ENCODE results near the gene MTHFR. TPM values are rescaled to one million over a fixed set of nuclear protein-coding genes. Genes with fewer than 3 reads are reported as not detected.

The MTHFR gene
- total RNA-seq, 2 donors from 2014 or later: 25.7 to 30.4 TPM

GRCh38 chr1:11774753-11775152, 31.0 kb downstream of the MTHFR start:
- Mint-ChIP-seq H3K27me3 (no peaks in the 10 kb centered on the region), H3K4me1 (ENCODE audit: low read depth in 2 of 2) (no peaks in the 10 kb centered on the region), H3K9me3 (no peaks in the 10 kb centered on the region), H3K36me3 (no peaks in the 10 kb centered on the region), H3K27ac (no peak overlapping the region), H3K4me3 (no peak overlapping the region)
- no peak for DNase-seq (ENCODE audit: low spot score)
- no peak for ATAC-seq

- H3K4me1 Mint-ChIP-seq (ENCODE audit: low read depth in 2 of 2): no peaks in the 10 kb centered on the region
- no peaks in the 10 kb centered on the region for H3K9me3 Mint-ChIP-seq
- no peaks in the 10 kb centered on the region for H3K27me3 Mint-ChIP-seq
- DNase-seq (ENCODE audit: low spot score) (no peak), ATAC-seq (no peak)
- H3K36me3 Mint-ChIP-seq: no peaks in the 10 kb centered on the region
- no peak overlapping the region for H3K27ac Mint-ChIP-seq
- no peak overlapping the region for H3K4me3 Mint-ChIP-seq
Measured at GRCh38 chr1:11772458-11772857, 33.3 kb downstream of the MTHFR start.

- ATAC-seq (no peak), DNase-seq (ENCODE audit: low spot score) (no peak)
- Mint-ChIP-seq H3K27ac (no peak overlapping the region), H3K9me3 (no peaks in the 10 kb centered on the region), H3K4me1 (ENCODE audit: low read depth in 2 of 2) (no peaks in the 10 kb centered on the region), H3K36me3 (no peaks in the 10 kb centered on the region), H3K4me3 (no peak overlapping the region), H3K27me3 (no peaks in the 10 kb centered on the region)
Measured at GRCh38 chr1:11771481-11772043, 34.2 kb downstream of the MTHFR start.

- Mint-ChIP-seq H3K9me3 (no peaks in the 10 kb centered on the region), H3K27me3 (no peaks in the 10 kb centered on the region), H3K4me3 (no peak overlapping the region), H3K27ac (no peak overlapping the region), H3K36me3 (no peaks in the 10 kb centered on the region), H3K4me1 (ENCODE audit: low read depth in 2 of 2) (no peaks in the 10 kb centered on the region)
- ATAC-seq: no peak
- DNase-seq (ENCODE audit: low spot score): no peak
Measured at GRCh38 chr1:11770011-11770410, 35.8 kb downstream of the MTHFR start.

- no peak overlapping the region for H3K4me3 Mint-ChIP-seq
- no peak overlapping the region for H3K27ac Mint-ChIP-seq
- H3K27me3 Mint-ChIP-seq: no peaks in the 10 kb centered on the region
- H3K9me3 Mint-ChIP-seq: no peaks in the 10 kb centered on the region
- H3K4me1 Mint-ChIP-seq (ENCODE audit: low read depth in 2 of 2): no peaks in the 10 kb centered on the region
- ATAC-seq: no peak
- DNase-seq (ENCODE audit: low spot score): no peak
- no peaks in the 10 kb centered on the region for H3K36me3 Mint-ChIP-seq
Measured at GRCh38 chr1:11769274-11769673, 36.5 kb downstream of the MTHFR start.

GRCh38 chr1:11768821-11769220, 36.9 kb downstream of the MTHFR start:
- H3K9me3 Mint-ChIP-seq: no peaks in the 10 kb centered on the region
- no peaks in the 10 kb centered on the region for H3K27me3 Mint-ChIP-seq
- no peak for DNase-seq (ENCODE audit: low spot score)

GRCh38 chr1:11767922-11768704, 37.7 kb downstream of the MTHFR start:
- no peaks in the 10 kb centered on the region for H3K36me3 Mint-ChIP-seq
- DNase-seq (ENCODE audit: low spot score) (no peak), ATAC-seq (no peak)
- H3K4me1 Mint-ChIP-seq (ENCODE audit: low read depth in 2 of 2): peaks cover 0 to 4% of the 10 kb centered on the region in 2 donors
- peaks cover 0 to 3% of the 10 kb centered on the region in 2 donors for H3K27me3 Mint-ChIP-seq
- no peak overlapping the region for H3K4me3 Mint-ChIP-seq
- no peak overlapping the region for H3K27ac Mint-ChIP-seq
- H3K9me3 Mint-ChIP-seq: no peaks in the 10 kb centered on the region

More at GRCh38 chr1:11768821-11769220, 36.9 kb downstream of the MTHFR start:
- H3K4me1 Mint-ChIP-seq (ENCODE audit: low read depth in 2 of 2): no peaks in the 10 kb centered on the region
- no peaks in the 10 kb centered on the region for H3K36me3 Mint-ChIP-seq
- H3K4me3 Mint-ChIP-seq: no peak overlapping the region
- no peak overlapping the region for H3K27ac Mint-ChIP-seq
- ATAC-seq: no peak

- DNase-seq (ENCODE audit: low spot score): no peak
- Mint-ChIP-seq H3K27me3 (peaks cover 8% of the 10 kb centered on the region in 2 donors), H3K27ac (no peak overlapping the region), H3K36me3 (no peaks in the 10 kb centered on the region), H3K4me3 (no peak overlapping the region), H3K9me3 (no peaks in the 10 kb centered on the region), H3K4me1 (ENCODE audit: low read depth in 2 of 2) (peaks cover 3 to 4% of the 10 kb centered on the region in 2 donors)
- ATAC-seq: peak in 1 of 2 donors; percentile 8
Measured at GRCh38 chr1:11766429-11766776, 39.4 kb downstream of the MTHFR start.

GRCh38 chr1:11765661-11766428, 39.9 kb downstream of the MTHFR start:
- no peak overlapping the region for H3K27ac Mint-ChIP-seq
- peaks cover 4 to 7% of the 10 kb centered on the region in 2 donors for H3K4me1 Mint-ChIP-seq (ENCODE audit: low read depth in 2 of 2)
- ATAC-seq (no peak), DNase-seq (ENCODE audit: low spot score) (no peak)
- H3K4me3 Mint-ChIP-seq: no peak overlapping the region
- H3K27me3 Mint-ChIP-seq: peaks cover 10 to 13% of the 10 kb centered on the region in 2 donors
- H3K9me3 Mint-ChIP-seq: no peaks in the 10 kb centered on the region
- no peaks in the 10 kb centered on the region for H3K36me3 Mint-ChIP-seq

GRCh38 chr1:11764519-11764918, 41.2 kb downstream of the MTHFR start:
- H3K9me3 Mint-ChIP-seq: no peaks in the 10 kb centered on the region
- peaks cover 13 to 15% of the 10 kb centered on the region in 2 donors for H3K27me3 Mint-ChIP-seq
- DNase-seq (ENCODE audit: low spot score) (no peak), ATAC-seq (no peak)
- H3K27ac Mint-ChIP-seq: no peak overlapping the region
- H3K4me3 Mint-ChIP-seq: no peak overlapping the region
- H3K36me3 Mint-ChIP-seq: no peaks in the 10 kb centered on the region
- peaks cover 4 to 7% of the 10 kb centered on the region in 2 donors for H3K4me1 Mint-ChIP-seq (ENCODE audit: low read depth in 2 of 2)

GRCh38 chr1:11764115-11764514, 41.6 kb downstream of the MTHFR start:
- H3K9me3 Mint-ChIP-seq: no peaks in the 10 kb centered on the region
- no peak overlapping the region for H3K4me3 Mint-ChIP-seq
- H3K36me3 Mint-ChIP-seq: no peaks in the 10 kb centered on the region
- no peak overlapping the region for H3K27ac Mint-ChIP-seq
- peaks cover 13 to 15% of the 10 kb centered on the region in 2 donors for H3K27me3 Mint-ChIP-seq
- H3K4me1 Mint-ChIP-seq (ENCODE audit: low read depth in 2 of 2): peaks cover 4 to 7% of the 10 kb centered on the region in 2 donors
- DNase-seq (ENCODE audit: low spot score) (no peak), ATAC-seq (no peak)

- peak within 1 kb of the TSS in 1 of 2 donors; percentile 68 for H3K27ac Mint-ChIP-seq
- peak; percentile 68 to 82 for ATAC-seq
Measured at GRCh38 chr1:11761988-11762406, 43.8 kb downstream of the MTHFR start, which contains the start of gene C1orf167. TSS of gene C1orf167 (plus strand) at chr1:11762193. CDS start at chr1:11764401, 2,208 bp downstream.

GRCh38 chr1:11761285-11761684, 44.5 kb downstream of the MTHFR start:
- no peak overlapping the region for H3K4me3 Mint-ChIP-seq
- peaks cover 4 to 7% of the 10 kb centered on the region in 2 donors for H3K4me1 Mint-ChIP-seq (ENCODE audit: low read depth in 2 of 2)
- peaks cover 13 to 15% of the 10 kb centered on the region in 2 donors for H3K27me3 Mint-ChIP-seq
- no peak for DNase-seq (ENCODE audit: low spot score)
- H3K36me3 Mint-ChIP-seq: no peaks in the 10 kb centered on the region
- no peak overlapping the region for H3K27ac Mint-ChIP-seq
- no peak for ATAC-seq
- H3K9me3 Mint-ChIP-seq: no peaks in the 10 kb centered on the region

More at GRCh38 chr1:11761988-11762406, 43.8 kb downstream of the MTHFR start, which contains the start of gene C1orf167:
- no peak for DNase-seq (ENCODE audit: low spot score)
- Mint-ChIP-seq H3K9me3 (no peaks in the 10 kb centered on the region), H3K27me3 (peaks cover 13 to 15% of the 10 kb centered on the region in 2 donors), H3K4me3 (no peak within 1 kb of the TSS), H3K36me3 (no peaks in the 10 kb centered on the region), H3K4me1 (ENCODE audit: low read depth in 2 of 2) (peaks cover 4 to 7% of the 10 kb centered on the region in 2 donors)

- ATAC-seq: no peak
- peaks cover 4 to 7% of the 10 kb centered on the region in 2 donors for H3K4me1 Mint-ChIP-seq (ENCODE audit: low read depth in 2 of 2)
- no peaks in the 10 kb centered on the region for H3K36me3 Mint-ChIP-seq
- no peak overlapping the region for H3K4me3 Mint-ChIP-seq
- peaks cover 13 to 15% of the 10 kb centered on the region in 2 donors for H3K27me3 Mint-ChIP-seq
- no peaks in the 10 kb centered on the region for H3K9me3 Mint-ChIP-seq
- DNase-seq (ENCODE audit: low spot score): no peak
- H3K27ac Mint-ChIP-seq: no peak overlapping the region
Measured at GRCh38 chr1:11759791-11760190, 46.0 kb downstream of the MTHFR start.

All from natural killer cell treated with Interleukin-12 subunit alpha and Interleukin-12 subunit beta and Interleukin-15 and Interleukin-18, amount 100 ng/mL, for 72 hours (primary cell).